Gastrocnemius medialis (tissue), 4 donors: ENCODE data around the gene MLPH.

Experiments
- CTCF ChIP-seq, 5 experiments: fragments of 450-650 bp in 3 of 5; fragments of 200-600 bp in 2 of 5; sonication (generic) in 2 of 5; IDR thresholded peaks in 4 of 5; conservative IDR thresholded peaks in 1 of 5; 1 replicate in 4 of 5; 2 replicates in 1 of 5; pipeline ENCODE4 v1.5.1; 2016 to 2019; ENCODE audit warnings: antibody characterized with exemption in 5 of 5, mild to moderate bottlenecking in 3 of 5, moderate library complexity in 3 of 5
- POLR2A ChIP-seq, 2 donors: fragments of 450-650 bp; IDR thresholded peaks; one replicate each; pipeline ENCODE4 v1.6.1; 2017; ENCODE audit warnings: antibody characterized with exemption in 2 of 2, mild to moderate bottlenecking in 2 of 2, moderate library complexity in 2 of 2

GRCh38 chr2:237497838-237498186, 10.8 kb downstream of the MLPH start:
- no peak for TF ChIP-seq CTCF (IDR thresholded peaks at IDR 0.05 in 4 of 5, conservative IDR thresholded peaks at IDR 0.05 in 1 of 5)
- TF ChIP-seq POLR2A (IDR thresholded peaks at IDR 0.05): no peak
